Ammon's horn (tissue), 1 donor: Measurements from ENCODE around the gene SYCP2.
A peak's percentile ranks its signal among the peaks of the same experiment; 100 is the strongest.
"Not testable (repeated sequence)": the region's sequence is repeated elsewhere in the genome, so short reads cannot be mapped to it uniquely, and the experiment has no call there.

ENCODE experiments used
- DNase-seq: peaks from one replicate; pipeline ENCODE4 v3.0.0-alpha.2; 2016; ENCODE audit warnings: low spot score

Gene SYCP2, protein sequence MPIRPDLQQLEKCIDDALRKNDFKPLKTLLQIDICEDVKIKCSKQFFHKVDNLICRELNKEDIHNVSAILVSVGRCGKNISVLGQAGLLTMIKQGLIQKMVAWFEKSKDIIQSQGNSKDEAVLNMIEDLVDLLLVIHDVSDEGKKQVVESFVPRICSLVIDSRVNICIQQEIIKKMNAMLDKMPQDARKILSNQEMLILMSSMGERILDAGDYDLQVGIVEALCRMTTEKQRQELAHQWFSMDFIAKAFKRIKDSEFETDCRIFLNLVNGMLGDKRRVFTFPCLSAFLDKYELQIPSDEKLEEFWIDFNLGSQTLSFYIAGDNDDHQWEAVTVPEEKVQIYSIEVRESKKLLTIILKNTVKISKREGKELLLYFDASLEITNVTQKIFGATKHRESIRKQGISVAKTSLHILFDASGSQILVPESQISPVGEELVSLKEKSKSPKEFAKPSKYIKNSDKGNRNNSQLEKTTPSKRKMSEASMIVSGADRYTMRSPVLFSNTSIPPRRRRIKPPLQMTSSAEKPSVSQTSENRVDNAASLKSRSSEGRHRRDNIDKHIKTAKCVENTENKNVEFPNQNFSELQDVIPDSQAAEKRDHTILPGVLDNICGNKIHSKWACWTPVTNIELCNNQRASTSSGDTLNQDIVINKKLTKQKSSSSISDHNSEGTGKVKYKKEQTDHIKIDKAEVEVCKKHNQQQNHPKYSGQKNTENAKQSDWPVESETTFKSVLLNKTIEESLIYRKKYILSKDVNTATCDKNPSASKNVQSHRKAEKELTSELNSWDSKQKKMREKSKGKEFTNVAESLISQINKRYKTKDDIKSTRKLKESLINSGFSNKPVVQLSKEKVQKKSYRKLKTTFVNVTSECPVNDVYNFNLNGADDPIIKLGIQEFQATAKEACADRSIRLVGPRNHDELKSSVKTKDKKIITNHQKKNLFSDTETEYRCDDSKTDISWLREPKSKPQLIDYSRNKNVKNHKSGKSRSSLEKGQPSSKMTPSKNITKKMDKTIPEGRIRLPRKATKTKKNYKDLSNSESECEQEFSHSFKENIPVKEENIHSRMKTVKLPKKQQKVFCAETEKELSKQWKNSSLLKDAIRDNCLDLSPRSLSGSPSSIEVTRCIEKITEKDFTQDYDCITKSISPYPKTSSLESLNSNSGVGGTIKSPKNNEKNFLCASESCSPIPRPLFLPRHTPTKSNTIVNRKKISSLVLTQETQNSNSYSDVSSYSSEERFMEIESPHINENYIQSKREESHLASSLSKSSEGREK (N-terminal part only)

DNA sequence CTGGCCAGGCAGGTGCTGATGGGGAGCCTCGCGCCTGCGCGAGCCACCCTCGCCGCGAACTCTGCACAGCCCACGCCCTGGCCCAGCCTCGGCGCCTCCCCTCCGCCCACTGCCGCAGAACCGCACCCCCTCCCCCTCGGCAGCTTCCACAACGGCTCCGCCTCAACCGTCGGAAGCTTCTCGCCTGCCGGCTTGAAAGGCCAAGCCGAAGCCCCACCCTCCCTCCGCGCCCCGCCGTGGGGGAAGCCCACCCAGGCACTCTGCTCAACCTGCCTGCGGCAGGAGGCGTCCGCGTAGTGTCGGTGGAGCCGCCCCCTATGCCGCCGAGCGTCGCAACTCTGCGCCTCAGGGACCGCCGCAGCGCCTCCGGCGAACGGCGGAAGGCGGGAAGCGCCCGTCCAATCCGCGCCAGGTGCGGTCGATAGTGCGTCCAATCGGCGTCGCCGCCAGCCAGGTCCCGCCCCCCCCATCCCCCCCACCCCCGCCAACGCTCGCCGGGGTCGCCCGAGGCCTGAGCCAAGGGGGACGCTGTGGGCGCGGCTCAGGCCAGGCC is at the start of gene SYCP2:
SYCP2 (minus strand) TSS at position 342 of the 553 bp plus-strand sequence. CDS start 11,224 bp downstream, outside the sequence.
- DNase-seq, result no peak

DNA sequence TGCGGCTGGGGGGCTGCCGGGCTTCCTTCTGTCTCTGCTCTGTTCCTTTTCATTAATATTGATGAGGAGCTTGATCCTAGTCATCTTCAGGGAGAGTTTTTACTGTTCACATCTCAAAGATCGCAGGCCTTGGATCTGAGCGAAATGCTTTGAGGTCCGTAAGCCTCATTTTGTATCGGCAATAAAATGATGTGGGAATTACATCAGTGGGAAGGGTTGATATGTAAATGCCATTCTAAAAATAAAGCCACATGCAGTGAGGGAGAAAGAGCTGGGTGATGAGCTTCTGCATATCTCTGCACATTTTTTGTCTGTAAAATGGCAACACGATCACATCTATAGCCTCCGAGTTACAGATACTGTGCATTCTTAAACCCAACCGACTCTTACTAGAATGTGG is 49.6 kb upstream of the SYCP2 start:
- no peak for DNase-seq

DNA sequence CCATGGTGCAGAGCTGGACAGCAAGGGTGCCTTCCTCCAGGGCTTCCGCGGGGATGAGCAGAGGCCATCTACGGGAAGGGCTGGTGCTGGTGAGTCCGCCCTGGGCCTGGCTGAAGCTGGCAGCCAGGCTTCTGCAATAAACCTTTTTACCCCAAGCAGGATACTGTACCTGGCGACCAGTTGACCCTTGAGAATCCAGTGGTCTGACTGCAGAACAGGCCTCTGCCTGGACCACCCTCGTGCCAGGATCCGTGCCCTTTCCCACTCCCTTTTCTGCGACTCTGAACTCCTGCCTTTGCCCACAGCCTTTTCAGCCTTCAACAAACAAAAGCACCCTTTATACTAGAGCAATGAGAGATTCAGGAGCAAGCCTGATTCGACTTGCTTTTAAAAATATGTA is 43.6 kb upstream of the SYCP2 start:
- peak; percentile 69 for DNase-seq

DNA sequence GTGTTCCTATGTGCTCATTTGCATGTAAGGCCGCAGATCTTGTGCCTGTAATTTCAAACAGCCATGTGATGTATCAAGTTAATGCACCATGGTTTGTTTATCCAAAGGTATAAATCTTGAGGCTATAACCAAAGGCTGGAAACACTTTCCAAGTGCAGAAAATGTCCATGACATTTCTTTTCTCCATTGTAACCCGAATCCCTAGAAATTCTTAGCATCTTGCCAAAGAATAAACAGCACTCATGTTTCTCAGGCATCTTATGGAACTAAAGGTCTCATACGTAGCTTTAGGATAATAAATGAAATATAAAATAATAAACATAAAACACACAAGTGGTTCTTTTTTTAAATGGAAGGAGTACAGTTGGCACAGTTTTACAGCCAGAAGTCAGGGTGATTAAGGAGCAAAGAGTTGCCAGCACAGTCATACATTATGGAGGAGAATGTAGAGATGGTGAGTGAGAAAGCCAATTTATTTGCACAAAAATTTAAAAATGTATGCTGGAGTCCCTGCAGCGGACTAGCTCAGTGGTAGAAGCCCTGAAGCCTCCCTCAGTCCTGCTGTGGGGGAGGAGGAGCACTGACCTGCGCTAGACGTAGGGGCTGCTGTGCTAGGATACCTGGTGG is 42.8 kb upstream of the SYCP2 start:
- DNase-seq, result no peak

DNA sequence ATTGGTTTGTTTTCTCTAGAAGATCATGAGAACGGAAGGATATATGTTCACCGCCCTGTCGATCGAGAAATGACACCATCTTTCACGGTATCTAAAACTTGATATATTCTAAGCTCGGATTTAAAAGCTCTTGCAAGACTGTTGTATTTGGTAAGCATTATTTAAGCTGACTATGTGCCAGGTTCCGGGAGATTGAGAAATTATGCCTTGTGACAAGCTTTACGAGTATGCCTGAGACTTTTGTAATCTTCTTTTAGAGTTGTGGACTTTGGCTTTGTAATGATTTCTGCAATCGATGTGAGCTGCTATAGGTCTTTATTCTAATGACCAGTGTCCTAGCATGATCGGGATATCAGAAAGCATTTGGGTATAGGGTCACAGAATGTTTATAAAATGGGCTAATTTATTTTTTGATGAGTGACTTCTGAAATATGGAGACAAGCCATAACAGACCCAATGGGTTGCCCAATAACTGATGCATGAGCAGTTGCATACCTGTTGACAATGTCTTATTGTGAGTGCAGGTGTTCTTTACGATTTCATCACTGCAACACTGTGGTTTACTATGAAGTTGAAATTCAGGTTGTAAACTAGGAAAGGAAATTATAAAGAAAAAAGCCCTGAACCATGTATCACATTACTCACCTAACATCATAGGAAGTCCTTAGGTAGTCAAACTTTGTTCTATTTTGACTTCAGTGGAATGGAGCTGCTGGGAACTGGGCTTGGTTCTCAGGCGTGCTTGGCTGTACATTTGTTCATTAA is 38.8 kb upstream of the SYCP2 start:
- DNase-seq, result no peak

DNA sequence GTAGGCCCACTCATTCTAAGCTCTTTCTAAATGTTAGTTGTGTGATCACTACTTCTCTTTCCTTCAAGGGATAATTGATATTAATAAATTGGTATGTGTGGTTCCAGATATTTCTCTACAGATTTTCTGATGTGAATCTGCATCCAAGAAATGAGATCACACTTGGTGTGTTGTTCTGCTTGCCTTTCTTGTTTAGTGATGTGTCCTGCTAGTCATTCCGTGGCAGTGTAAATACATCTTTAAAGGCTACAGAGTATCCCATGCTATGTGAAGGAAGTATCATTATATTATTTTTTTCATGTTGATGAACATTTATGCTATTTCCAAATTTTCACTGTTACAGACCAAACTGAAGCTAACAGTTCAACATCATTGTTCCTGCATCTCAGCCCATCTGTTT is 38.0 kb upstream of the SYCP2 start:
- DNase-seq, result no peak

DNA sequence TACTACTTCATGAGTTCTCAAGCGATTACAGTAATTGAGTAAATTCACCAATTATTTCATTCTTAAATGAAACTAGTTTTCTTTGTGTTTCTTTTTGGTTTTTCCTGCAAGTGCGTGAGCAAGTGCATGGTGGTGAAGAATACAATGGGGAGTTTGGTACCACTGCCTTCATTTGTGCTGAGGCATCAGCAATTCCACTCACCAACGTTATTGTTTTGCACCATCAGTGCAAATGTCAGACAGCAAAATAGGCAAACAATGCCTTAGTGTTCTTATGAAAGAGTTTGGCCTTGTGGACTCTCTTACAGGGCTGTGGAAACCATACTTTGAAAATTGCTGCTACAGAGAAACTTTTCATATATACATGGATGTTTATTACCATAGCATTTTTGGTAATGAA is 33.0 kb upstream of the SYCP2 start:
- DNase-seq, result peak; percentile 87

DNA sequence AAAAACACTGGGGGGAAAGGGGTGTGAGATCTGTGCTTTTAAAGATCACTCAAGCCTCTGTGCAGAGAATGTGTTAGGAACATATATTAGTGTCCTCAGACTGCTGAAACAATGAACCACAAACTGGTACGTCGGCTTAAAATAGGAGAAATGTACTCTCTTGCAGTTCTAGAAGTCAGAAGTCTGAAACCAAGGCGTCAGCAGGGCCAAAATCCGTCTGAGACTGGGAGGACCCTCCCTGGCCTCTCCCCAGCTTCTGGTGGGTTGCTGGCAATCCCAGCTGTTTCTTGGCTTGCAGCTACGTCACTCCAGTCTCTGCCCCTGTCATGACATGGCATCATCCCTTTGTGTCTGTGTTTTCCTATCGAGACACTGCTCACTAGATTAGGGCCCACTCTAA is 28.7 kb upstream of the SYCP2 start:
- no peak for DNase-seq

DNA sequence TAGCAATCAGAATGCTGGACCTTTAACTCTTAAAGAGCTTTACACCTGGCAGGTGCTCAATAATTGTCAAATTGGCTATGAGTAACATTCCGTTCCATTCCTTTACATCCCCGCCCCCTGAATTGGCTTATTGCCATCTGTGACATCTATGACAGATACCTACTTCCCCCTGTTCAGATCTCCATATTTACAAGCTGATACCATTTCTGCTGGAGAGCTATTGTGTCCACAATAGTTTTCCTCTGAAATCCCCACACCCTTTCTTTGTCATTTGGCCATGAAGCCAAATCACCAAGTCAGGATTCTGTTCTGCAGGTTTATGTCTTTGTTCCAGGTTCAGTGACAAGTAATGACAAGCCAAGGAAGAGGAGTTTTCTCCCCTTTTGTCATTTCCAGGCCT is 28.0 kb upstream of the SYCP2 start:
- DNase-seq, result no peak

DNA sequence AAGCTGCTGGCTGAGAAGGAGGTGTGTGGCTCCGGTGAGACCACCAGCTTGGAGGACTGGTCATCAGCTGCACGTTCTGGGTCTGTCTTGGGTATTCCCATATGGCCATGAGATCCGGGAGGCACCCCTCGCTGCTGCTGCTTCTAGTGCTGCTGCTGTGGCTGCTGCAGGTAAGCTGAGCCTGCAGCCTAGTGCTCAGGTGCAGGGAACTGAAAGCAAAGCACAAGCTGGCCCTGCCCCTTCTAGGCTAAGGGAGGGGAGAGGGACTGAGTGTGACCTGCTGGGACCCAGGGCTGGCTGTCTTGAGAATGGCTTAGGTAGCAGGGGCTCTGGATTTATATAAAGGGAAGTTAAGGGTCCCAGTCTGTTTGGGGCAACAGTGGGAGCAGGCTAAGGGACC is 25.2 kb upstream of the SYCP2 start:
- DNase-seq, result no peak

DNA sequence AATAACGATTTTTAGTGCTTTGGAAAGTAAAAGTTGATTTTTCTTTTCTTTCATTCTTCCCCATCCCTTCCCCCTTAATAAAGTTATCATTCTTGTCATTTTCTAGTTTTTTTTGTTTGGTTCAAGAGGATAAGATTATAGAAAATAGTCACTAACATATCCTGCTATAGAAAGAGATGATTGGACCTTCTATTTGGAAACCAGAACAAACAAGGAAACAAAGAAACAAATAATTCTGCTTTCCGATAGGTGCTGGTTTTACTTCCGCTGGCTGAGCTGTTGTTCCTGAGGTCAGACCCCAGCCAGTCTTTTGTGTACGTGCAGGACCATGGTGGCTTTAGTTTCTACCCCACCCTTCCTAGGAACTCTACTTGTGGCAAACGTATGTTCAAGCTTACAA is 24.7 kb upstream of the SYCP2 start, which contains the start of gene CDH26:
CDH26 (plus strand) TSS at position 301 of the 400 bp plus-strand sequence. CDS start 304 bp downstream, outside the sequence.
- DNase-seq, result no peak

DNA sequence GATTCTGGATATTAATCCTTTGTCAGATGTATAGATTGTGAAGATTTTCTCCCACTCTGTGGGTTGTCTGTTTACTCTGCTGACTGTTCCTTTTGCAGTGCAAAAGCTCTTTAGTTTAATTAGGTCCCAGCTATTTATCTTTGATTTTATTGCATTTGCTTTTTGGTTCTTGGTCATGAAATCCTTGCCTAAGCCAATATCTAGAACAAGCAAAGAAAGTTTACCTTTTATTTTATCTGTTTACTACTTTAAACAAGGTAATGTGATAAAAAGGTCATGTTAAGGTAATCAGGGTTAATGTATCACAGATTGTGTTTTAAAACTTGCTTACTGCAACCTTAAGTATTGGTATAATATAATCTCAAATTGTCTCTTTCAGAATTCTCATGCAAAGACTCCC is 24.1 kb upstream of the SYCP2 start:
- not testable (repeated sequence) for DNase-seq

DNA sequence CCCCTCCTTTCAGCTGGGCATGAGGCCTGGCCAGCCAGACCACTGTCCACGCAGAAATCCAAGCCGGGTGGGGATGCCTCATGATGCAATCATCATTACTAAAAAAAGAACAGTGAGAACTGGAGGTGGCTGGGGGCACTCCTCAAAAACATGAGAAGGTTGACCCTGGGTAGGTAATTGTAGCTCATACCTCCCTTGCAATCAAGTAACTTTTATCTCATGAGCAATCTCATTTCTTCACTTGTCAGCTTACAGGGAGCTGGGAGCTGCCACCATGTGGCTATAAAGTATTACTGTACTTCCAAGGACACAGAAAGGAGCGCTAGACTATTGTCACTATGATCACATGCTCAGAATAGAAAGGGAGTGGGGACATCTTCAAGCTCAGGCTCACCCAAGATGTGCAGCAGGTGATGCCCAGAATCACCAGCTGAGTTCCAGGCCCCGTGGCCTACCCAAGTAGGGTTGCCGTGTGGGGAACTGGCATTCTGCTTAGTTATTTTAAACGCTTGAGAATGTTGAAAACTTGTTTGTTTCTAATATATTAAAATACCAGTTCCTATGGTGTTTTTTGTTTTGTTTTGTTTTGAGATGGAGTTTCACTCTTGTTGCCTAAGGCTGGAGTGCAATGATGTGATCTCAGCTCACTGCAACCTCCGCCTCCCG is 21.8 kb upstream of the SYCP2 start:
- DNase-seq, result peak; percentile 77

DNA sequence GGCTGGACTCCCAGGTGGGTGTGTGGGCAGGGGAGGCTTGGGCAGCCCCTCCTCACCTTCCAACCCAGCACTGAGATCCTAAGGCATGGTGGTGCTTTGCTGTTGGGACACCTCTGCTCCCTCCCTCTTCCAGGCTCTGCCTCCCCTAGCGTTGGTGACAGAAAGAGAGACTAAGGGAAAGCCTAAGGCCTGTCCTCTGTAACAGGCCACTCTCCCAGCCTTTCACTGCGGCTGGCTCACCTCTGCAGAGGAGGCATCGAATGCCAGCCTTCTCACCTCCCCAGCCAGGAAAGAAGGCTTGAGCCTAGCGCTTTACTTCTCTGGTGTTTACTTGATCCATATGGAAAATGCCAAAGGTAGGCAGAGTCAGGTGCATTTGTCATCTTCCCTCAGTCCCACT is 21.3 kb upstream of the SYCP2 start:
- DNase-seq, result no peak

DNA sequence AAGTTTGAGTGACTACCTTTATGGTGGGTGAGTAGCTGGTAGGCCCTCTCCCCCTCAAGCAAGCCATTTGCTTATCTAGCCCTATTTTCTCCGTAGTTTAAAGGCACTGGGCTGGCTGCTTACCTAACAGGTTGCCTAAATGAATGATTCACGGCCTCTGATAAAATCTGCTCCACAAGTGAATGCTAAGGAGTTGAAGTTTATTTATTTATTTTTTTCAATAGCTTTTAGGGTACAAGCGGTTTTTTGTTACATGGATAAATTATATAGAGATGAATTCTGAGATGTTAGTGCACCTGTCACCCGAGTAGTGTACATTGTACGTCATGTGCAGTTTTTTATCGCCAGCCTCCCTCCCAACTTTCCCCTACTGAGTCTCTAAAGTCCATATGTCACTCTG is 16.5 kb upstream of the SYCP2 start:
- no peak for DNase-seq

DNA sequence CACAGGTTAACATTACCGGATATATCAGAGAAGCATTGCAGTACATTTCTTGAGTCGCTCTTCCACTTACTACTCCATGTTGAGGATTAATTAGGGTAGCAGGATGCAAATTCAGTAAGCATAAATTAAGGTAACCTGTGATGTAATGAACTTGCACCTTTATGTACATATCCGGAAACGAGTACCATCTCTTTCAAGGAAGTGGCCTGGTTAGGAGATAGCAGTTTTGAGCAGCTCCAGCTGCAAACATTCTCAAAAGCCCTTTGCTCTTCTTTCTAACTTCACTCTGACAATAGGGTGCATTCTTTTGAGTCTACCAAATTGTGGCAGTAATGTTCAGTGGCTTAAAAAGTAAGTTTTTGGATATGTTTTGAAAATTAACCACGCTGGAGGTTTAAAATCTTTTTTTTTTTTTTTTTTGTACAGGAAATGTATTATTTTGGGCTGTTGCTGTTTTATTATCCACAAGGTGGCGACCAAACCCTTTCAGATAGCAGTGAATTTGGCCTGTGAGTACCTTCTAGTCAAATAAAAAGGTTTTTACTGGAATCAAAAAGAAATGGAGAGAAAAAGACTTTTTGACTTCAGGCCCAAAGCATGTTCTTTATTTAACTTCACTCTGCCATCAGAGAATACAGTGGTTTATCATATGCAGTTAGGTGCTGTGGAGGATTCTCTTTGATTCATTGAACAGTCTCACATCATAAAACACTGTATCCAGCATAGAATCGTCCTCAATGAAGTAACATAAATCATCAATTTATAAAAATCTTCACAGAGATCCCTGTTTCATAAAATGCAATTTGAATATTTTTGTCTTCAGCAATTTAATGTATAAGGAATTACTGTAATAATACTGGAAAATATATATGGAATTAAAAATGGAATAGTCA is 15.6 kb upstream of the SYCP2 start:
- DNase-seq, result peak; percentile 82

DNA sequence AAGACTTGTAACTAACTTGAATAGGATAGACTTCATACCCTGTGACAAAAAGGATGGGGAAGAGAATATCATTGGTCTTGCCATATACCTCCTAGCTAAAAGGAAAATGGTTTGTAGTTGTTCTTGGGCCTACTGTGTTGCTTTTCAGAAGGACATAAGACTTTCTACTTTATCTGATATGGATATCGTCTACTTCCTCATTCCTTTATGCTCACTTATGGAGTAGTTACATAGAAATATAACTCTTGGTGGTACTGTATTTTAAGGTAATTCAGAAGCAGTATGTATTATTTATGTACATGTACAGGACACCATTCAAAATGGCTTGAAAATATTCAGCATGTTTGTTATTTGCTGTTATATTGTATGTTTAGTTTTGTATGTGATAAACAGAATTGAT is 14.8 kb upstream of the SYCP2 start:
- no peak for DNase-seq

DNA sequence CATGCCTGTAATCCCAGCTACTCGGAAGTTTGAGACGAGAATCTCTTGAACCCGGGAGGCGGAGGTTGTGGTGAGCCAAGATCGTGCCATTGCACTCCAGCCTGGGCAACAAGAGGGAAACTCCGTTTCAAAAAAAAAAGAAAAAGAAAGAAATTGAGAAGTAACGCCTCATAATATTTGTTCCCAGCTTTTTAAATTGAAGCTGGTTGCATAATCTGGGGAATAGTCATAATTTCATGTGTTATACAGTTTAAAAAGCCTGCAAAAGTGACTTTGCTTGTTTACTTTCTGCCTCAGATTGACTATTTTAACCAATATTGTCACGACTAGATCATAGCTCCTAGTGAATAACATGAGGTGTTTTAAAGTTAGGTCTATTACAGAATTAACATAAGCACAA is 13.9 kb upstream of the SYCP2 start:
- no peak for DNase-seq

DNA sequence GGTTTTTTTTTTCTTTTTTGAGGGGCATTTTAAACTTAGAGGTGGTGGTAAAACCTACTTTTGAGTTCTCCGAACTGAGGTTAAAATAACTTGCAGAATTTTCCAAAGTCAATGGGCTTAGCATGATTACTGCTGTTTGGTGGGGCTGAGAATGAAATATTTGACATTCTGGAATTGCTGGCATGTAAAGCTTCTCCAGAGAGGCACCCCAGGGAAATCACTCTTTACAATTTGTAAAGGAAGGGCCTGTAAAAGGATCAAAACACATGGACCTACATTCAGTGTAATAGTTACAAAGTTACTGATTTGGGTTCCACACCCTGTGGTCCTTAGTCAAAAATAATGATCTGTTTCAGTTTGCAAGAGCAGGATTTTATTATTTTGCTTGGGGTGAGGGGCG is 12.3 kb upstream of the SYCP2 start:
- no peak for DNase-seq
